Activated naive CD8-positive, alpha-beta T cell treated with anti-CD3 and anti-CD28 coated beads for 36 hours (primary cell): ENCODE data around the gene HASPIN. TPM values are rescaled to one million over a fixed set of nuclear protein-coding genes. Genes with fewer than 3 reads are reported as not detected.

ENCODE experiments used
- DNase-seq: peaks from one replicate; pipeline ENCODE4 v3.0.0; 2021
- H3K27ac Mint-ChIP-seq: one replicate; pipeline ENCODE4 v1.8.0; 2022; ENCODE audit warnings: mild to moderate bottlenecking, moderate library complexity, mixed read lengths
- H3K27me3 Mint-ChIP-seq: one replicate; pipeline ENCODE4 v1.8.0; 2022; ENCODE audit warnings: mild to moderate bottlenecking, mixed read lengths
- H3K36me3 Mint-ChIP-seq: one replicate; pipeline ENCODE4 v1.8.0; 2021; ENCODE audit warnings: mild to moderate bottlenecking, mixed read lengths
- H3K4me1 Mint-ChIP-seq: one replicate; pipeline ENCODE4 v1.8.0; 2021; ENCODE audit warnings: mixed read lengths
- H3K4me3 Mint-ChIP-seq: one replicate; pipeline ENCODE4 v1.8.0; 2022; ENCODE audit warnings: mild to moderate bottlenecking, moderate library complexity, mixed read lengths
- H3K9me3 Mint-ChIP-seq: one replicate; pipeline ENCODE4 v1.8.0; 2022; ENCODE audit warnings: mixed read lengths
- total RNA-seq, 2 experiments: library from RNA; stranded (reverse); gene quantifications; one replicate each; pipeline ENCODE4 v1.2.3, GENCODE V29; 2021

HASPIN gene
- total RNA-seq, 2 experiments from 2014 or later, result 23.8 to 24.6 TPM

GRCh38 chr17:3739422-3740124 lies 15.9 kb downstream of the HASPIN start:
- H3K9me3 Mint-ChIP-seq, result no peaks in the 10 kb centered on the region

DNA sequence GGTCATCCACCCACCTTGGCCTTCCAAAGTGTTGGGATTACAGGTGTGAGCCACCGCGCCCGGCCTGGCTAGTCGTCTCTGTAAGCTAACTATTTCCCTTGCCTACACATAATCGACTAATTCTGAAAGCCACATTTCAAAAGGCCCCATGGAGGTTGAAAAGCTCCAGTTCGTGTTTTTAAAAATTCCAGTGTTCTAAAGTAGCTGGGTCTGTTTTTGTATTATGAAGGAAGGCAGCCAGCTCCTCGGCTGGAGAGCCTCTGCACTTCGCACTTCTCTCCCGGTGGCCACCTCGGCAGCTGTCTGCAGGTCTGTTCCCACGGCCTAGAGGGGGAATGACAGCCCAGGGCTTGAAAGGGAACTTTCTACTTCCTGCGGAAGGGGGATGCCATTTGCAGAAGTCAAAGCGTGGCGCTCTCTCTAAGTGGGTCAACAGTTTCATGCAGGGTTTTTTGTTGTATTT lies 16.9 kb downstream of the HASPIN start:
- H3K4me3 Mint-ChIP-seq, result no peak overlapping the region
- peaks cover 4% of the 10 kb centered on the region for H3K27me3 Mint-ChIP-seq
- no peak for DNase-seq
- no peaks in the 10 kb centered on the region for H3K9me3 Mint-ChIP-seq
- H3K36me3 Mint-ChIP-seq, result no peaks in the 10 kb centered on the region
- H3K4me1 Mint-ChIP-seq, result peaks cover 40% of the 10 kb centered on the region
- peak overlapping the region; percentile 77 for H3K27ac Mint-ChIP-seq

More at GRCh38 chr17:3739422-3740124, 15.9 kb downstream of the HASPIN start:
- H3K4me1 Mint-ChIP-seq, result peaks cover 40% of the 10 kb centered on the region
- H3K36me3 Mint-ChIP-seq, result no peaks in the 10 kb centered on the region
- no peak overlapping the region for H3K27ac Mint-ChIP-seq
- peaks cover 4% of the 10 kb centered on the region for H3K27me3 Mint-ChIP-seq
- H3K4me3 Mint-ChIP-seq, result no peak overlapping the region
- DNase-seq, result no peak

DNA sequence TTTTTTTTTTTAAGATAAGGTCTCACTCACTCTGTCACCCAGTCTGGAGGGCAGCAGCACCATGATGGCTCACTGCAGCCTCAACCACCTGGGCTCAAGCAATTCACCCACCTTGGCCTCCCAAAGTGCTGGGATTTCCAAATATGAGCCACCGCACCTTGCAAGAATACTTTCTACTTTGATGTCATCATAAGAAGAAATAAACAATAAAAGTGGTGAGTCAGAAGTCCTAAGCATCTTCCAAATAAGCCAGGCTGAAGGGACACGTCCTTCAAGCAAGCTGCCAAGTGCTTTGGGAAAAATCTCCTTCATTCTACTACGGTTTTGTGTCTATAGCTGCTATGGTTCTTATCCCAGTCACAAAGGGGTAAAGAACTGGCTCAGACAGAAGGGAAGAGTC lies 20.3 kb downstream of the HASPIN start:
- Mint-ChIP-seq H3K27me3 (no peaks in the 10 kb centered on the region), H3K9me3 (no peaks in the 10 kb centered on the region), H3K4me1 (peaks cover 26% of the 10 kb centered on the region), H3K36me3 (no peaks in the 10 kb centered on the region), H3K27ac (no peak overlapping the region), H3K4me3 (no peak overlapping the region)
- no peak for DNase-seq

DNA sequence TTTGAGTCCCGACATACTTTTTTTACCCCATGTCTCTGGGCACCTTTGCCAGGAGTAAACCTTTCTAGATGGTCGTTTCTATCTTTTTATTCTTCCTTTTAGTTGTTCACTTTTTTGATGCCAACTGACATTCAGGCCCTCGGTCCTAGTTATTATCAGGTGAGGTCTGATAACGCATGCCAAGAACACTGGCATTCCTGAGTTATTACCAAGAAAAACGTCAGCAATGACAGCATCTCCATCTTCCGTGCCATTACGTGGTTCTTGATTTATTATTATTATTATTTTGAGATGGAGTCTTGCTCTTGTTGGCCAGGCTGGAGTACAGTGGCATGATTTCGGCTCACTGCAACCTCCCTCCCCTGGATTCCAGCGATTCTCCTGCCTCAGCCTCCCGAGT lies 21.4 kb downstream of the HASPIN start:
- Mint-ChIP-seq H3K27ac (no peak overlapping the region), H3K9me3 (no peaks in the 10 kb centered on the region), H3K4me1 (peaks cover 23% of the 10 kb centered on the region), H3K4me3 (no peak overlapping the region), H3K27me3 (no peaks in the 10 kb centered on the region), H3K36me3 (no peaks in the 10 kb centered on the region)
- no peak for DNase-seq

GRCh38 chr17:3747805-3748204 lies 24.1 kb downstream of the HASPIN start:
- no peak overlapping the region for H3K27ac Mint-ChIP-seq
- no peak overlapping the region for H3K4me3 Mint-ChIP-seq
- no peaks in the 10 kb centered on the region for H3K27me3 Mint-ChIP-seq
- peaks cover 27% of the 10 kb centered on the region for H3K4me1 Mint-ChIP-seq
- H3K36me3 Mint-ChIP-seq, result no peaks in the 10 kb centered on the region
- no peak for DNase-seq
- H3K9me3 Mint-ChIP-seq, result no peaks in the 10 kb centered on the region

- no peak overlapping the region for H3K4me3 Mint-ChIP-seq
- DNase-seq, result no peak
- H3K27me3 Mint-ChIP-seq, result no peaks in the 10 kb centered on the region
- H3K27ac Mint-ChIP-seq, result no peak overlapping the region
- H3K36me3 Mint-ChIP-seq, result no peaks in the 10 kb centered on the region
- H3K4me1 Mint-ChIP-seq, result peaks cover 27% of the 10 kb centered on the region
- H3K9me3 Mint-ChIP-seq, result no peaks in the 10 kb centered on the region
These were observed 24.9 kb downstream of the HASPIN start for GRCh38 chr17:3748576-3748975.

DNA sequence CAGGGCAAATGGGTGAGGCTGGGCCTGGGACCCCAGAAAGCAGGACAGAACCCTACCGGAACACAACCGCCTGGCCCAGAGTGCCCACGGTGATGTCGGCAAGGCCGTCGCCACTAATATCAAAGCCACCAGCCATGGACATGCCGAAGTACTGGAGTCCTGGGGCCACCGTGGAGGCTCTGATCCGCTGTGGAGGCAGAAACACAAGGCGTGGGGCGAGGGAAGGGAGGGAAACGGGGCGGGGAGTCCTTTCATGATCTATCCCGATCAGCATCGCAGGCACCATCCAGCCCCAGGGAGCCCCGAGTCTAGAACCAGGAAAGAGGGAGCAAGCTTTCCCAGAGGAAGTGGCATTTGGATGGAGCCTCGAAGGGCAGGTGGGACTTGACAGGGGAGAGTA lies 26.6 kb downstream of the HASPIN start:
- no peak overlapping the region for H3K4me3 Mint-ChIP-seq

GRCh38 chr17:3750926-3751325 lies 27.2 kb downstream of the HASPIN start:
- Mint-ChIP-seq H3K36me3 (no peaks in the 10 kb centered on the region), H3K4me3 (peak overlapping the region; percentile 59), H3K27ac (peak overlapping the region; percentile 64), H3K27me3 (no peaks in the 10 kb centered on the region), H3K4me1 (peaks cover 30% of the 10 kb centered on the region), H3K9me3 (no peaks in the 10 kb centered on the region)
- peak; percentile 52 for DNase-seq

More for the DNA sequence above, 26.6 kb downstream of the HASPIN start:
- DNase-seq, result no peak
- H3K27ac Mint-ChIP-seq, result peak overlapping the region; percentile 64
- no peaks in the 10 kb centered on the region for H3K36me3 Mint-ChIP-seq
- peaks cover 27% of the 10 kb centered on the region for H3K4me1 Mint-ChIP-seq
- H3K27me3 Mint-ChIP-seq, result no peaks in the 10 kb centered on the region
- H3K9me3 Mint-ChIP-seq, result no peaks in the 10 kb centered on the region

- H3K4me3 Mint-ChIP-seq, result no peak overlapping the region
- H3K36me3 Mint-ChIP-seq, result no peaks in the 10 kb centered on the region
- no peak overlapping the region for H3K27ac Mint-ChIP-seq
- H3K9me3 Mint-ChIP-seq, result no peaks in the 10 kb centered on the region
- H3K27me3 Mint-ChIP-seq, result no peaks in the 10 kb centered on the region
- no peak for DNase-seq
- peaks cover 30% of the 10 kb centered on the region for H3K4me1 Mint-ChIP-seq
These were observed 28.1 kb downstream of the HASPIN start for GRCh38 chr17:3751836-3752235.

GRCh38 chr17:3753624-3754023 lies 29.9 kb downstream of the HASPIN start:
- Mint-ChIP-seq H3K27me3 (no peaks in the 10 kb centered on the region), H3K27ac (no peak overlapping the region), H3K36me3 (no peaks in the 10 kb centered on the region), H3K4me1 (peaks cover 29% of the 10 kb centered on the region), H3K4me3 (no peak overlapping the region), H3K9me3 (no peaks in the 10 kb centered on the region)
- DNase-seq, result no peak

GRCh38 chr17:3754066-3754457 lies 30.4 kb downstream of the HASPIN start:
- Mint-ChIP-seq H3K36me3 (no peaks in the 10 kb centered on the region), H3K27ac (no peak overlapping the region), H3K4me1 (peaks cover 25% of the 10 kb centered on the region), H3K27me3 (no peaks in the 10 kb centered on the region), H3K9me3 (no peaks in the 10 kb centered on the region), H3K4me3 (no peak overlapping the region)
- DNase-seq, result no peak

- DNase-seq, result peak; percentile 78
- peaks cover 2% of the 10 kb centered on the region for H3K9me3 Mint-ChIP-seq
- H3K36me3 Mint-ChIP-seq, result peaks cover 2% of the 10 kb centered on the region
- H3K27me3 Mint-ChIP-seq, result no peaks in the 10 kb centered on the region
- H3K27ac Mint-ChIP-seq, result no peak overlapping the region
- H3K4me1 Mint-ChIP-seq, result peaks cover 22% of the 10 kb centered on the region
- H3K4me3 Mint-ChIP-seq, result peak overlapping the region; percentile 32
These were observed 31.0 kb downstream of the HASPIN start for GRCh38 chr17:3754458-3755334.

GRCh38 chr17:3755335-3756030 lies 31.8 kb downstream of the HASPIN start:
- H3K9me3 Mint-ChIP-seq, result peaks cover 6% of the 10 kb centered on the region
- peak overlapping the region; percentile 68 for H3K27ac Mint-ChIP-seq
- no peaks in the 10 kb centered on the region for H3K27me3 Mint-ChIP-seq
- H3K4me3 Mint-ChIP-seq, result no peak overlapping the region
- peaks cover 16% of the 10 kb centered on the region for H3K4me1 Mint-ChIP-seq
- no peak for DNase-seq
- peaks cover 4% of the 10 kb centered on the region for H3K36me3 Mint-ChIP-seq

GRCh38 chr17:3759597-3760216 lies 36.0 kb downstream of the HASPIN start:
- Mint-ChIP-seq H3K27ac (no peak overlapping the region), H3K4me1 (peaks cover 20% of the 10 kb centered on the region), H3K27me3 (no peaks in the 10 kb centered on the region), H3K36me3 (peaks cover 4% of the 10 kb centered on the region), H3K9me3 (peaks cover 6% of the 10 kb centered on the region), H3K4me3 (no peak overlapping the region)
- no peak for DNase-seq
